Uterus (tissue), 4 donors: Measurements from ENCODE around the gene PCSK9. TPM values are rescaled to one million over a fixed set of nuclear protein-coding genes. Genes with fewer than 3 reads are reported as not detected.

Source experiments
- DNase-seq, 2 donors: peaks; one replicate each; pipeline ENCODE4 v3.0.0-alpha.2; 2019 to 2020
- H3K27ac ChIP-seq, 2 donors: fragments of 200-600 bp; sonication (generic); 1 replicate in 1 of 2; 2 replicates in 1 of 2; pipeline ENCODE4 v1.5.1; 2016 to 2018
- H3K27me3 ChIP-seq, 2 donors: fragments of 200-600 bp; sonication (generic); one replicate each; pipeline ENCODE4 v1.5.1; 2018 to 2019; ENCODE audit warnings: control low read depth in 1 of 2
- H3K36me3 ChIP-seq, 2 donors: fragments of 200-600 bp; sonication (generic); one replicate each; pipeline ENCODE4 v1.5.1; 2019; ENCODE audit warnings: control low read depth in 1 of 2
- H3K4me1 ChIP-seq, 2 donors: fragments of 200-600 bp; sonication (generic); one replicate each; pipeline ENCODE4 v1.5.1; 2018 to 2019; ENCODE audit warnings: control low read depth in 1 of 2
- H3K4me3 ChIP-seq, 2 donors: fragments of 200-600 bp; sonication (generic); 1 replicate in 1 of 2; 2 replicates in 1 of 2; pipeline ENCODE4 v1.5.1; 2018 to 2019; ENCODE audit warnings: mild to moderate bottlenecking in 1 of 2
- H3K9me3 ChIP-seq, 2 donors: fragments of 200-600 bp; sonication (generic); one replicate each; pipeline ENCODE4 v1.5.1; 2019; ENCODE audit warnings: control low read depth in 1 of 2
- CTCF ChIP-seq, 4 experiments: fragments of 200-600 bp in 2 of 4; fragments of 450-650 bp in 2 of 4; sonication (generic) in 2 of 4; IDR thresholded peaks; one replicate each; pipeline ENCODE4 v1.5.1; 2016 to 2019; ENCODE audit warnings: antibody characterized with exemption in 4 of 4, mild to moderate bottlenecking in 2 of 4, moderate library complexity in 1 of 4
- POLR2A ChIP-seq, 2 donors: fragments of 450-650 bp; IDR thresholded peaks; one replicate each; pipeline ENCODE4 v1.6.1; 2016; ENCODE audit warnings: antibody characterized with exemption in 2 of 2, mild to moderate bottlenecking in 1 of 2, moderate library complexity in 1 of 2
- intact Hi-C: fragments of 100-400 bp; cut with DNase I; formaldehyde crosslinking; loops from one replicate; pipeline ENCODE4 v1.15.1; 2023; ENCODE audit warnings: low total_unique reads
- total RNA-seq, 4 donors: library from RNA; depleted of rRNA in 3 of 4; stranded (reverse); fragments of >200 nt in 3 of 4; gene quantifications; one replicate each; pipeline versions ENCODE4 v1.1.0 to v1.2.4, GENCODE V29; 2014 to 2023
- donor health status: DM: yes; HTN: yes; CAD: no.

The PCSK9 gene
- total RNA-seq, 4 donors from 2014 or later = 2.9 TPM; not detected in 3

DNA sequence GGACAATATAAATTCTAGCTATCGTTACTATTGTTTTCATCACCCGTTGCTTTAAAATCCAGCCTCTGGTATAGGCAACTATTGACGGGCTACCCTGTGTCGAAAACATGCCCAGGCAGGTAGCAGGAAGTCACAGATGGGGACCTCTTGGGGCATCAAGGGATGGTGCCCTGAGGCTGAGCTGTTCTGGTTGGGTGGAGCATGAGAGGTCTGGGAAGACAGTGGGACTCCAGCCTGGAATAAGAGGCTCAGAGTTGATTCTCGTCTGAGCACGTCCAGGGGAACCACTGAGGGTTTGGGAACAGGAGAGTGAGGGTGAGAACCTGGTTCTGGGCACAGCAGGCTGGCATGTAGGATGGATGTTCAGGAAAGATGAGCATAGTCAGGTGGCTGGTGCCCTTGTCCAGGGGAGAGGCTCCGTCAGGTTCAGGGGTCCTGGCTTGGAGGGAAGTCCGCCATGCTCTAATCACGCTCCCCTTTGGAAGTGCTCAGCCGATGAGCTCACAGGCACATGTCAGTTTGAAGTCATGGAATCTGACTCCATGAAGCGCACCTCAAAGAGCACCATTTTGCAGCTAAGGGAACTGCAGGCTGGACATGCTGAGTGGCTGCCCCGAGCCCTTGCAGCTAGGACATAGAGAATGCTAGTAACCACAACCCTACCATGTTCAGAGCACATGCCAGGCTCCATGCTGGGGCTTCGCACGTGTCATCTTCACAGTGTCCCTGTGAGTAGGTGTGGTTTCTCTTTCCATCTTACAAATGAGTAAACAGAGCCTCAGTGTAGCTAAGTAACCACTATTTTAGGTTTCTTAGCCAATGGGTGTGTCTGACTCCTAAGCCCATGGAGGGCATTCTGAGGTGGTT is 21.0 kb downstream of the PCSK9 start:
- intact Hi-C loops = no loop called here

GRCh38 chr1:55061000-55061705 is 21.8 kb downstream of the PCSK9 start:
- intact Hi-C loops = no loop called here
- no peak overlapping the region for H3K4me3 ChIP-seq
- no peaks in the 10 kb centered on the region for H3K36me3 ChIP-seq
- no peak overlapping the region for H3K27ac ChIP-seq
- no peaks in the 10 kb centered on the region for H3K4me1 ChIP-seq
- no peaks in the 10 kb centered on the region for H3K9me3 ChIP-seq
- H3K27me3 ChIP-seq = no peaks in the 10 kb centered on the region
- DNase-seq = no peak
- TF ChIP-seq POLR2A (IDR thresholded peaks at IDR 0.05) (no peak), CTCF (IDR thresholded peaks at IDR 0.05) (no peak)

More for the DNA sequence above, 21.0 kb downstream of the PCSK9 start:
- no peaks in the 10 kb centered on the region for H3K9me3 ChIP-seq
- DNase-seq = no peak
- no peak overlapping the region for H3K4me3 ChIP-seq
- no peaks in the 10 kb centered on the region for H3K4me1 ChIP-seq
- no peak overlapping the region for H3K27ac ChIP-seq
- no peak for TF ChIP-seq CTCF (IDR thresholded peaks at IDR 0.05)
- TF ChIP-seq POLR2A (IDR thresholded peaks at IDR 0.05) = no peak
- H3K36me3 ChIP-seq = no peaks in the 10 kb centered on the region
- H3K27me3 ChIP-seq = no peaks in the 10 kb centered on the region

- DNase-seq = no peak
- no peaks in the 10 kb centered on the region for H3K9me3 ChIP-seq
- no peak overlapping the region for H3K4me3 ChIP-seq
- H3K27ac ChIP-seq = no peak overlapping the region
- H3K27me3 ChIP-seq = no peaks in the 10 kb centered on the region
- no peaks in the 10 kb centered on the region for H3K4me1 ChIP-seq
- TF ChIP-seq CTCF (IDR thresholded peaks at IDR 0.05) = no peak
- TF ChIP-seq POLR2A (IDR thresholded peaks at IDR 0.05) = no peak
- H3K36me3 ChIP-seq = no peaks in the 10 kb centered on the region
- intact Hi-C loops = no loop called here
Measured at GRCh38 chr1:55061706-55062321, 22.5 kb downstream of the PCSK9 start.

GRCh38 chr1:55062801-55063576 is 23.6 kb downstream of the PCSK9 start:
- Histone ChIP-seq H3K4me1 (no peaks in the 10 kb centered on the region), H3K27ac (no peak overlapping the region), H3K27me3 (no peaks in the 10 kb centered on the region), H3K4me3 (no peak overlapping the region), H3K36me3 (no peaks in the 10 kb centered on the region), H3K9me3 (no peaks in the 10 kb centered on the region)
- DNase-seq = no peak
- no peak for TF ChIP-seq POLR2A (IDR thresholded peaks at IDR 0.05)
- no peak for TF ChIP-seq CTCF (IDR thresholded peaks at IDR 0.05)
- intact Hi-C loops = no loop called here
